ENCODE results near the gene PDE6H. TPM values are rescaled to one million over a fixed set of nuclear protein-coding genes. Genes with fewer than 3 reads are reported as not detected.

Gene PDE6H
- total and polyA plus RNA-seq, 2 donors (not counting 3 experiments of a cell fraction or from before 2014, with no cell fraction given): not detected

DNA sequence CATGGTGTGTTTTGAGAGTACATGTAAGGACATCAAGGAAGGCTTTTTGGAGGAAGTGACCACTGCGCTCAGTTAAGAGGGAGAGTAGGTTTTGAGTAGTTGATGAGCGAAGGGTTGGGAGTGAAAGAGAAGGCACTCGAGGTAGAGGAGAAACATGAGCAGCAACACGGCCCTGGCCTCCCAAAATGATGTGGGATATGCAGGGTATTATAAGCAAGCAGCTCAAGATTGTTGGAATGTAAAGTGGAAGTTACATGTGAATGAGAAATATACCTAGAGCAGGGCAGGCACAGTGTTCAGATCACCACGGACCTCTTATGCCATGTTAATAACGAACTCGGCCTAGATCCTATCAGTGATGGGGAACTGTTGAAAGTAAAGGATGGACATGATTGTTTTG, 9.3 kb upstream of the PDE6H start:
- BruUV-seq (replicated peaks): no TSS peak
- H4K20me1 ChIP-seq (replicated peaks; ENCODE audit: control insufficient read depth, extremely low read depth, insufficient read depth, low read length): no peaks in the 10 kb centered on the region
- no peak overlapping the region for H2AFZ ChIP-seq (ENCODE audit: low read depth, low read length)
- H3K27me3 ChIP-seq (ENCODE audit: control insufficient read depth in 2 of 2, insufficient read depth in 2 of 2, low read length in 2 of 2): no peaks in the 10 kb centered on the region
- no peak overlapping the region for H3K9ac ChIP-seq (replicated peaks; ENCODE audit: extremely low read depth, insufficient read depth, low read length)
- intact Hi-C loops (cut with micrococcal nuclease) (no loop called here), dilution Hi-C loops (cut with MboI; ENCODE audit: extremely low pct_ligation_motif_present, low sequenced_read_pairs) (no loop called here)
- H3K9me3 ChIP-seq (replicated peaks; ENCODE audit: control insufficient read depth, insufficient read depth, low read length): no peaks in the 10 kb centered on the region
- no peak for TF ChIP-seq POLR2A (IDR thresholded peaks at IDR 0.05; ENCODE audit: low read depth, low read length)
- FAIRE-seq (no peak), DNase-seq (ENCODE audit: low read depth, low spot score) (no peak)
- H3K4me2 ChIP-seq (ENCODE audit: insufficient read depth, low read length): no peak overlapping the region
- H3K9me1 ChIP-seq (replicated peaks; ENCODE audit: control insufficient read depth, extremely low read depth, insufficient read depth, low read length): no peaks in the 10 kb centered on the region
- H3K27ac ChIP-seq (ENCODE audit: insufficient read depth, low read depth, low read length): no peak overlapping the region
- CTCF ChIA-PET: no interaction called here
- H3K4me3 ChIP-seq (replicated peaks in 1 of 3; ENCODE audit: insufficient read depth in 1 of 3, low read depth in 1 of 3, low read length in 3 of 3): no peak overlapping the region
- POLR2A ChIA-PET: no interaction called here
- peaks cover 33% of the 10 kb centered on the region for H3K4me1 ChIP-seq (ENCODE audit: control insufficient read depth, extremely low read depth, insufficient read depth, low read length)
- H3K79me2 ChIP-seq (ENCODE audit: control insufficient read depth, insufficient read depth, low read length): peaks cover 28% of the 10 kb centered on the region
- H3K36me3 ChIP-seq (ENCODE audit: control insufficient read depth in 2 of 2, extremely low read depth in 1 of 2, insufficient read depth in 2 of 2, low read length in 2 of 2): no peaks in the 10 kb centered on the region

DNA sequence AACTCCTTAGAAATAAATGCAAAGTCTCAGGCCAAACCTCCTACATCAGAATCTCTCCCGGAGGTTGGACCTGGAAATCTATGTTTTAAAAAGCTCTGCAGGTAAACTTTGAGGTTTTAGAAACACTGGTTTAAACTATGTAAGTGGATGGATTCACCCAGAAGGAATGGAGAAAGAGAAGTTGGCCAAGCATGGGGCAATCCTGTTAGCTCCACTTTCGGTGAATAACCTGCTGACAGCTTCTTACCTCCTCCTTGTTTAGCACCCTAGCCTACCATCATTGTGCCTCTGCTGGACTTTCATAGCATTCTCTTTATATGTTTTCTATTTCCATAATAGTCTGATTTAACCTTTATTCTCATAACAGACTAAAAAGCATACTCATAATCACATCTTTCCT, 8.4 kb upstream of the PDE6H start:
- Histone ChIP-seq H3K27ac (ENCODE audit: insufficient read depth, low read depth, low read length) (no peak overlapping the region), H3K9ac (replicated peaks; ENCODE audit: extremely low read depth, insufficient read depth, low read length) (no peak overlapping the region), H3K79me2 (ENCODE audit: control insufficient read depth, insufficient read depth, low read length) (peaks cover 19% of the 10 kb centered on the region), H3K4me1 (ENCODE audit: control insufficient read depth, extremely low read depth, insufficient read depth, low read length) (peaks cover 25% of the 10 kb centered on the region), H3K4me3 (replicated peaks in 1 of 3; ENCODE audit: insufficient read depth in 1 of 3, low read depth in 1 of 3, low read length in 3 of 3) (no peak overlapping the region), H2AFZ (ENCODE audit: low read depth, low read length) (no peak overlapping the region), H3K9me3 (replicated peaks; ENCODE audit: control insufficient read depth, insufficient read depth, low read length) (no peaks in the 10 kb centered on the region), H3K9me1 (replicated peaks; ENCODE audit: control insufficient read depth, extremely low read depth, insufficient read depth, low read length) (no peaks in the 10 kb centered on the region), H3K27me3 (ENCODE audit: control insufficient read depth in 2 of 2, insufficient read depth in 2 of 2, low read length in 2 of 2) (no peaks in the 10 kb centered on the region), H3K4me2 (ENCODE audit: insufficient read depth, low read length) (no peak overlapping the region), H3K36me3 (ENCODE audit: control insufficient read depth in 2 of 2, extremely low read depth in 1 of 2, insufficient read depth in 2 of 2, low read length in 2 of 2) (no peaks in the 10 kb centered on the region), H4K20me1 (replicated peaks; ENCODE audit: control insufficient read depth, extremely low read depth, insufficient read depth, low read length) (no peaks in the 10 kb centered on the region)
- DNase-seq (ENCODE audit: low read depth, low spot score) (no peak), FAIRE-seq (no peak)
- ChIA-PET CTCF (no interaction called here), POLR2A (no interaction called here)
- intact Hi-C loops (cut with micrococcal nuclease) (no loop called here), dilution Hi-C loops (cut with MboI; ENCODE audit: extremely low pct_ligation_motif_present, low sequenced_read_pairs) (no loop called here)
- no TSS peak for BruUV-seq (replicated peaks)
- TF ChIP-seq POLR2A (IDR thresholded peaks at IDR 0.05; ENCODE audit: low read depth, low read length) (no peak), EZH2 (IDR thresholded peaks at IDR 0.05; ENCODE audit: borderline replicate concordance, low read depth, low read length, severe bottlenecking) (no peak), FOS (IDR thresholded peaks at IDR 0.05; ENCODE audit: borderline replicate concordance, insufficient read depth, low read length) (no peak)
- TF ChIP-seq, protein P1, sequence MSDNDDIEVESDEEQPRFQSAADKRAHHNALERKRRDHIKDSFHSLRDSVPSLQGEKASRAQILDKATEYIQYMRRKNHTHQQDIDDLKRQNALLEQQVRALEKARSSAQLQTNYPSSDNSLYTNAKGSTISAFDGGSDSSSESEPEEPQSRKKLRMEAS (IDR thresholded peaks at IDR 0.05; ENCODE audit: insufficient read depth, insufficient read length): no peak
